Measurements from ENCODE around the gene SEC24D.

Gene SEC24D

DNA sequence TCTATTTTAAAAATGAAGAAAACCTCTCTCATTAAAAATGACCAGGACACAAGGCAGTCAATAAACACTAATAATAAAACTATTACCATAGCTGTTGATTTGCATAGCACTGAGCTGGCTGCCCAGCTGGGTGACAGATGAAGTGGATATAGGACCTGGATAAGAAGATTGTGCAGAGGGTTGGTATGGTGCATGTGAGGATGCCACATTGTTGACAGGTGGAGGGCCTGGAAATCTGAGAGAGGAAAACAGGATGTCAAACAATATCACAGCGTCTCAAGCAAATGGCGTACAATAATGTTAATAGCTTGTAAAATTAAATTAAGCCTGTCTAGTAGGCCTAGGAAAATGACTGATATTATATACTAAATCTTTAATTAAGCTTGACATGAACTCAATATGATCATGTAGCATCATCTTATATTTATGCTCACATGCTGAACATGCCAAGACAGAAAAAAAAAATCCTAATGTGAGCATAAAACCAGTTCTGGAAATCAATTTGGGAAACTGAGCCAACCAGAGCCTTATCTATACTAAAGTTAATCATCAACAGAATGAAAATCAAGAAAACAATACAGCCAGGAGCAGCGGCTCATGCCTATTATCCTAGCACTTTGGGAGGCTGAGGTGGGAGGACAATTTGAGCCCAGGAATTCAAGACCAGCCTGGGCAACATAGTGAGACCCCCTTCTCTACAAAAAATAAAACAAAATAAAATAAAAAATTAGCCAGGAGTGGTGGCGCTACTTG is 18.6 kb downstream of the SEC24D start:
- ATAC-seq (replicated peaks; ENCODE audit: extremely low read depth, poor library complexity, severe bottlenecking): no peak
- no peaks in the 10 kb centered on the region for H3K4me1 Mint-ChIP-seq
- H3K9me3 Mint-ChIP-seq: no peaks in the 10 kb centered on the region
- H3K27me3 Mint-ChIP-seq: no peaks in the 10 kb centered on the region
- H3K4me3 Mint-ChIP-seq: no peak overlapping the region
- peaks cover 24% of the 10 kb centered on the region for H3K36me3 Mint-ChIP-seq (ENCODE audit: insufficient read depth)
- H3K27ac Mint-ChIP-seq (ENCODE audit: low read depth): no peak overlapping the region
- DNase-seq (ENCODE audit: low spot score in 2 of 2): no peak

DNA sequence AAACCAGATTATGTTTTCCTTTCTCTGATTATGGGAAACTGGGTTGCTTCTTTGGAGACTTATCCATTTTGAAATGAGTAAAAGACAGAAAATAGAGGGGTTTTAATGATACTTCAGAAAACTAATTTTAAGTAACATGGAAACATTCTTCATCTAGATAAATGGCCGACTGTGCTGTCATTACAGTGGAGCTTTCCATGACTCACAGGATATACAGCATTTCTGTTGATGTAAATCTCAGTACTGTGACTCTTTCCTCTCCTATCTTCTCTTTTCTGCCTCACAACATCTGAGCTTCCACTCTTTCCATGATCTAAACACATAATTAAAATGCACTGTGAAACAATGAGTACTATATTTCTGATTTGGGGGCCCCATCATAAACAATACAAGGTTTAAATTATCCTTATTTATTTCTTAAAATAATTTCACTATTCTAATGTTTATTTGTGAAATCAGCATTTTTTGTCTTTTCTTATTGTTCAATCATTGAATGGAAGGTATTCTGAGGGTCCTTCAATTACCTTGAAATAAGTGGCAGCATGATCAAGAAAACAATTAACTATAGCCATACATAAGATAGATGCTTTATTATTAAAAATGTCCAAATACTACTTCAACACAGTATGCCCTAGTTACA is 19.3 kb downstream of the SEC24D start:
- Mint-ChIP-seq H3K9me3 (no peaks in the 10 kb centered on the region), H3K4me1 (no peaks in the 10 kb centered on the region), H3K36me3 (ENCODE audit: insufficient read depth) (peaks cover 30% of the 10 kb centered on the region), H3K27me3 (no peaks in the 10 kb centered on the region), H3K4me3 (no peak overlapping the region), H3K27ac (ENCODE audit: low read depth) (no peak overlapping the region)
- DNase-seq (ENCODE audit: low spot score in 2 of 2) (no peak), ATAC-seq (replicated peaks; ENCODE audit: extremely low read depth, poor library complexity, severe bottlenecking) (no peak)

GRCh38 chr4:118814891-118815290 is 21.0 kb downstream of the SEC24D start:
- no peaks in the 10 kb centered on the region for H3K4me1 Mint-ChIP-seq
- H3K27me3 Mint-ChIP-seq: no peaks in the 10 kb centered on the region
- no peaks in the 10 kb centered on the region for H3K9me3 Mint-ChIP-seq
- H3K36me3 Mint-ChIP-seq (ENCODE audit: insufficient read depth): peaks cover 37% of the 10 kb centered on the region
- H3K4me3 Mint-ChIP-seq: no peak overlapping the region
- H3K27ac Mint-ChIP-seq (ENCODE audit: low read depth): no peak overlapping the region
- no peak for ATAC-seq (replicated peaks; ENCODE audit: extremely low read depth, poor library complexity, severe bottlenecking)
- no peak for DNase-seq (ENCODE audit: low spot score in 2 of 2)

DNA sequence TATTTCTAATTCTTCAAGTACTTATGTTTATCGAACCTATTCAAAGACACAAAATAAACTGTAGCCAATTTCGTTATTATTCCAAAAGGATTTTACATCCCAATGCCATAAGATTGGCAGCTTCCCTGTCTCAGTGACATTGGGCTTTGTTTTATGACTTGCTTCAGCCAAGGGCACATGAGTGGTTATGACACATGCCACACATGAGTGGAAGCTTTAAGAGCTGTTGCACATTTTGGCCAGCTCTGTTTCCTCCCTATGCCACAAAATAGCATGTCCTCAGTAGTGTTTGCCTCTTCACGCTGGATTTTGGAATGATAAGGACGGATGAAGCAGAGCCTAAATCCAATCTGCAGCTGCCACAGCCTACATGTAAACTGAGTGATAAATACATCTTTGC is 21.9 kb downstream of the SEC24D start:
- H3K9me3 Mint-ChIP-seq: no peaks in the 10 kb centered on the region
- H3K27me3 Mint-ChIP-seq: no peaks in the 10 kb centered on the region
- no peaks in the 10 kb centered on the region for H3K4me1 Mint-ChIP-seq
- no peak overlapping the region for H3K27ac Mint-ChIP-seq (ENCODE audit: low read depth)
- ATAC-seq (replicated peaks; ENCODE audit: extremely low read depth, poor library complexity, severe bottlenecking) (no peak), DNase-seq (ENCODE audit: low spot score in 2 of 2) (no peak)
- no peak overlapping the region for H3K4me3 Mint-ChIP-seq
- peaks cover 38% of the 10 kb centered on the region for H3K36me3 Mint-ChIP-seq (ENCODE audit: insufficient read depth)

DNA sequence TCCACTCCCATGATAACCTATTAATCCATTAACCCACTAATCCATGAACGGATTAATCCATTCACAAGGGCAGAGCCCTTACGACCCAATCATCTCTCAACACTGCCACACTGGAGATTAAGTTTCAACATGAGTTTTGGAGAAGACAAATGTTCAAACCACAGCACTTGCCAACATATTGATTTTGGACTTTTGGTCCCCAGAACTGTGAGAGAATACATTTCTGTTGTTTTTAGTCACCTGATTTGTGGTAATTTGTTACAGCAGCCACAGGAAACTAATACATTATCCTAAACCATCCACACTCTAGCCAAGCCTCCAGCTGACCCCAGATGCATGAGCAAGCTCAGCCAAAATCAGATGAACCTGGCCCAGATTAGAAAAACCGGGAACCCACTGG is 22.4 kb downstream of the SEC24D start:
- no peak overlapping the region for H3K27ac Mint-ChIP-seq (ENCODE audit: low read depth)
- H3K4me3 Mint-ChIP-seq: no peak overlapping the region
- no peaks in the 10 kb centered on the region for H3K27me3 Mint-ChIP-seq
- no peak for DNase-seq (ENCODE audit: low spot score in 2 of 2)
- peaks cover 41% of the 10 kb centered on the region for H3K36me3 Mint-ChIP-seq (ENCODE audit: insufficient read depth)
- no peaks in the 10 kb centered on the region for H3K4me1 Mint-ChIP-seq
- no peak for ATAC-seq (replicated peaks; ENCODE audit: extremely low read depth, poor library complexity, severe bottlenecking)
- H3K9me3 Mint-ChIP-seq: no peaks in the 10 kb centered on the region

GRCh38 chr4:118811832-118812231 is 24.1 kb downstream of the SEC24D start:
- H3K9me3 Mint-ChIP-seq: no peaks in the 10 kb centered on the region

GRCh38 chr4:118810991-118811764 is 24.7 kb downstream of the SEC24D start:
- no peaks in the 10 kb centered on the region for H3K27me3 Mint-ChIP-seq
- H3K9me3 Mint-ChIP-seq: no peaks in the 10 kb centered on the region
- no peak for ATAC-seq (replicated peaks; ENCODE audit: extremely low read depth, poor library complexity, severe bottlenecking)
- H3K27ac Mint-ChIP-seq (ENCODE audit: low read depth): no peak overlapping the region
- no peak overlapping the region for H3K4me3 Mint-ChIP-seq
- H3K36me3 Mint-ChIP-seq (ENCODE audit: insufficient read depth): peaks cover 52% of the 10 kb centered on the region
- no peaks in the 10 kb centered on the region for H3K4me1 Mint-ChIP-seq
- no peak for DNase-seq (ENCODE audit: low spot score in 2 of 2)

More at GRCh38 chr4:118811832-118812231, 24.1 kb downstream of the SEC24D start:
- Mint-ChIP-seq H3K4me1 (no peaks in the 10 kb centered on the region), H3K27ac (ENCODE audit: low read depth) (no peak overlapping the region), H3K4me3 (no peak overlapping the region), H3K36me3 (ENCODE audit: insufficient read depth) (peaks cover 50% of the 10 kb centered on the region), H3K27me3 (no peaks in the 10 kb centered on the region)
- no peak for DNase-seq (ENCODE audit: low spot score in 2 of 2)
- no peak for ATAC-seq (replicated peaks; ENCODE audit: extremely low read depth, poor library complexity, severe bottlenecking)

GRCh38 chr4:118807659-118808058 is 28.3 kb downstream of the SEC24D start:
- Mint-ChIP-seq H3K4me3 (no peak overlapping the region), H3K9me3 (no peaks in the 10 kb centered on the region), H3K36me3 (ENCODE audit: insufficient read depth) (peaks cover 41% of the 10 kb centered on the region), H3K4me1 (no peaks in the 10 kb centered on the region), H3K27me3 (no peaks in the 10 kb centered on the region), H3K27ac (ENCODE audit: low read depth) (no peak overlapping the region)
- ATAC-seq (replicated peaks; ENCODE audit: extremely low read depth, poor library complexity, severe bottlenecking) (no peak), DNase-seq (ENCODE audit: low spot score in 2 of 2) (no peak)

DNA sequence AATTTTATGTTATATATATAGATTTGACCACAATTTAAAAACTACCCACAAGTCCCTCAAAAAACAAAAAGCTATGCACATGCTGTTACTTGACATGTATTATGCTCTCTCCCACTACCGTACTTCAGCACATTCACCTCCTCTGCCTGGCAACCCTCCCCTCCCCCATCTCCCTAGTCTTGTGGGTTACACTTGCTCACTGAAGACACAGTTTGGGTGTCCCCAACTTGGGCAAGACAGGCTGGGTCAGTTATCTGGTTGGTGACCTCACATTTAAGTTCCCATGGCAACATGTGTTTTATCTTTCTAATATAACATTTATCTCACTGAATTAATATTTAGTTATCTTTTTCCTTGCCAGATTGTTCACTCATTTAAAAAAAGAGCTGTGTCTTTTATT is 32.7 kb downstream of the SEC24D start:
- H3K36me3 Mint-ChIP-seq (ENCODE audit: insufficient read depth): peaks cover 41% of the 10 kb centered on the region

DNA sequence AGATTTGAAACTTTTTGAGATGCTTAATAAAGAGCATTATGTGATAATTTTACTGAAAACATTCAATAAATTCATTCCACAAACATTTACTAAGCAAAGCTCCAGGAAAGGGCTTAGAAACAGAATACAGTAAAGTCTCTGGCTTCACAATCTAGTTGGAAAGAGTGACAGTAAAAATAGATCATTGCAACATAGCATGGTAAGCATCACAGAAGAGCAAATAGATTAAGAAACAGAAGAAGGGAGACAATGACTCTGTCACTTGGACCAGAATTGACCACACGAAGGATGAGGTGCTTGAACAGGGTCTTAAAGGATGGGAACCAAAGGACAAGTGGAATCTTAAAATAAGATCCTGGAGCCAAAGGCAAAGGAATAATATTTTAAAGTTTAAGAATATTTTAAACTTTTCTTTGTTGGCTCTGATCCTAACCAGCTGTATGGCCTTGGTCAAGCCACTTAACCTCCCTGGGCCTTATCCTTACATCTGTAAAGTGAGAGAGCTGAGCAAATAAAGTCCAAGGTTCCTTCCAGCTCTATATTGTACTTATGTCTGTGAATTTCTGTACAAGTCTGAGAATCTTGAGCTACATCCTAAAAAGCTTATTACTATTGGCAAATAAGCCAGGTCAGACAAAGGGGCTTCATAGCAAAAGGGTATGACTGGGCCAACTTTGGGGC is 33.9 kb downstream of the SEC24D start:
- Mint-ChIP-seq H3K4me1 (no peaks in the 10 kb centered on the region), H3K4me3 (no peak overlapping the region), H3K27me3 (no peaks in the 10 kb centered on the region), H3K27ac (ENCODE audit: low read depth) (no peak overlapping the region), H3K9me3 (no peaks in the 10 kb centered on the region), H3K36me3 (ENCODE audit: insufficient read depth) (peaks cover 37% of the 10 kb centered on the region)
- DNase-seq (ENCODE audit: low spot score in 2 of 2): no peak
- ATAC-seq (replicated peaks; ENCODE audit: extremely low read depth, poor library complexity, severe bottlenecking): no peak

More for the DNA sequence above, 32.7 kb downstream of the SEC24D start:
- H3K4me1 Mint-ChIP-seq: no peaks in the 10 kb centered on the region
- no peaks in the 10 kb centered on the region for H3K27me3 Mint-ChIP-seq
- H3K4me3 Mint-ChIP-seq: no peak overlapping the region
- H3K9me3 Mint-ChIP-seq: no peaks in the 10 kb centered on the region
- DNase-seq (ENCODE audit: low spot score in 2 of 2): no peak
- ATAC-seq (replicated peaks; ENCODE audit: extremely low read depth, poor library complexity, severe bottlenecking): no peak
- no peak overlapping the region for H3K27ac Mint-ChIP-seq (ENCODE audit: low read depth)

GRCh38 chr4:118799231-118799942 is 36.5 kb downstream of the SEC24D start:
- DNase-seq (ENCODE audit: low spot score in 2 of 2) (no peak), ATAC-seq (replicated peaks; ENCODE audit: extremely low read depth, poor library complexity, severe bottlenecking) (no peak)
- H3K27me3 Mint-ChIP-seq: no peaks in the 10 kb centered on the region
- H3K9me3 Mint-ChIP-seq: no peaks in the 10 kb centered on the region
- H3K4me3 Mint-ChIP-seq: no peak overlapping the region
- peaks cover 43% of the 10 kb centered on the region for H3K36me3 Mint-ChIP-seq (ENCODE audit: insufficient read depth)
- no peaks in the 10 kb centered on the region for H3K4me1 Mint-ChIP-seq
- peak overlapping the region; percentile 1 for H3K27ac Mint-ChIP-seq (ENCODE audit: low read depth)

DNA sequence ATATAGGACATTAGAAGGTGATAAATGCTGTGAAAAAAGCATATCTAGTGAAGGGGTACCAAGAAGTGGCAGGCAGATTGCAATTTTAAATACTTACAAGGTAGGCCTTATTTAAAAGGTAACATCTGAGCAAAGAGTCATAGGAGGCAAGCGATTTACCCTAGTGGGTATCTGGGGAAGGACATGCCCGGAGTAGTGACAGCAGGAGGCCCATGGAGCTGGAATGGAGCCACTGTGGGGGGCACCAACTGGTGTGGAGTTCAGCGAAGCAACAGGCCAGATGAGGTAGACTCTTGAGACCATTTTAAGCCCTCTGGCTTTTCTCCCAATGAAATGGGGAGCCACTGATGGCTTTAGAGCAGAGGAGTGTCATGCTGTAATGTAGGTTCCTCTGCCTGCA is 37.3 kb downstream of the SEC24D start:
- Mint-ChIP-seq H3K4me1 (no peaks in the 10 kb centered on the region), H3K36me3 (ENCODE audit: insufficient read depth) (peaks cover 38% of the 10 kb centered on the region), H3K27ac (ENCODE audit: low read depth) (no peak overlapping the region), H3K27me3 (no peaks in the 10 kb centered on the region), H3K9me3 (no peaks in the 10 kb centered on the region), H3K4me3 (no peak overlapping the region)
- no peak for ATAC-seq (replicated peaks; ENCODE audit: extremely low read depth, poor library complexity, severe bottlenecking)
- DNase-seq (ENCODE audit: low spot score in 2 of 2): no peak

All from central memory CD8-positive, alpha-beta T cell (primary cell).